AML-193 (cell line): ENCODE measurements around the gene SULF2.
A peak's percentile ranks its signal among the peaks of the same experiment; 100 is the strongest.

Source experiments
- DNase-seq, 2 experiments: peaks; one replicate each; lab custom pipeline; 2025; lab: John Stamatoyannopoulos, UW

SULF2 gene

GRCh38 chr20:47708953-47709833, 76.1 kb downstream of the SULF2 start:
- DNase-seq = no peak

DNA sequence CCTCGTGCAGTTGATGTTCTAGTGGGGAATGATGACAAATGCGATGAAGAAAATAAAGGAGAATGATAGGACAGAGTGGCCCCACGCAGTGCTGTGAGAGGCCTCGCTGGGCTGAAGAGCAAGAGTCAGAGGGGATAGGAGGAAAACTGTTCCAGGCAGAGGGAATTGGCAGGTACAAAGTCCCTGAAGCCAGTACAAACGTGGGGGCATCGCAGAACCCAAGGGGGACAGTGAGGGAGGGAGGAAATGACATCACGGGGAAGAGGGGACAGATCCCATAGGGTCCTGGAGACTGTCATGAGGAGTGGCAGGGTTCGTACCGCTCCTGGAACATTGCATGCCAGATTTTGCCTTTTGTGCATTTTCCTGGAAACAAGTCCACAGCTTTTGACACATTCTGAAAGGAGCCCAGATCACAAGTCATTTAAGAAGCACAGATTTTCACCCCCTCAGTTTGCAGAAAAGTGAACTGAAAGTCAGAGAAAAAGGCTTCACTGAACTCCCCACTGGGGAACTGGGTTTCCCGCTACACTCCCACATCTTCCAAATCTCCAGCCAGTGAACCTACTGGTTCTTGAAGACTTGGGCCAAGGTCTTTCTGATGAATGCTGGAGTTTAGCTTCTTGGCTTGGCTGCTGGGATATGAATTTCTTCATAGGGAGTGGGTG, 77.0 kb downstream of the SULF2 start:
- DNase-seq = no peak

DNA sequence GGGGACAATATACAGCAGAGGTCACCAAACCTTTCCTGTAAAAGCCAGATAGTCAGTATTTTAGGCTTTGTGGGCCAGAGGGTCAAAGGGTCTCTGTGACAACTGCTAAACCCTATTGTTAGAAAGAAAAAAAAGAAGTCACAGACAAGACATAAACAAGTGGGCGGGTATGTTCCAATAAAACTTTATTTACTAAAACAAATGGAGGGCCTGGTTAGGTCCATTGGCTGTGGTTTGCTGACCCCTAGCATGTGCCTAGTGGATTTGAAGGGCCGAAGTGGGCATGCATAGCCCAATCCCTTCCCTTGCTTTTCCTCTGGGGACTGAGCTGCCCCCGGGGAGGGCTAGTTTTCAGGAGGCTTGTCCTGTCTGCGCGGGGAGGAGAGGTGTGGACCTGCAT, 78.9 kb downstream of the SULF2 start:
- DNase-seq = no peak

GRCh38 chr20:47705497-47705856, 79.8 kb downstream of the SULF2 start:
- DNase-seq = no peak

DNA sequence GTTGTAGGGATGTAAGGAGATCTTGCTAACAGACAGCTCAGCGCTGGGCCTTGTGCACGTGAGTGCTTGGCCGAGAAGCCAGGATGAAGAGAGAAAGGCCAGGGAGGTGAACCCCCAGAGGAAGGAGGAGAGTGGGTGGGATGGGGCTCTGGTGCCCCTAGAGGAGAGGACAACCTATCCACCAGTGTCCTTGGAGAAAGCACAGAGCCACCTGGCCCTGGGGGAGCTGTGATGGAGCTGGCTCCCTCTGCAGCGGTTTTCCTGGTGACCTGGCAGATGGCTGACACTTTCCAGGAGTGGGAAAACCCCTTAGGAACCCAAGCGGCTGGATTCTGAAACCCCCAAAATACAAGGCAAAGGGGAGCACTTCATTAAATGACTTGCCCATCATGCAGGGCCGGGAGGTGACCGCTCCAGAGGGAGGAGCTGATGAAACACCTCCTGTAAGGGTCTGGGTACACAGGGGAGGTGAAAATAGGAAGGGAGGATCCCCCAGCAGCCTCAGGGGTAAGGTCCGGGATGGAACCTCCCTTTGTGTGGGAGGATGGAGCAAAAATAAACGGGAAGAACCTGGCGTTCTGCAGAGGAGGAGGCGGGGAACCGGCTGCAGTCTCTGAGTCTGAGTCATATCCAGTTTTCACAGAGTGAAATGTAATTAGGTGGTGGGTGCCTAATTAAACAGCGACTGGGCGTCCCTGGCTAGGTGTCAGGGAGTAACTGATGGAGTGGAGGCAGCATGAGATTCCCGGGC, 80.4 kb downstream of the SULF2 start:
- no peak for DNase-seq

GRCh38 chr20:47703748-47704147, 81.5 kb downstream of the SULF2 start:
- no peak for DNase-seq

GRCh38 chr20:47701612-47702011, 83.7 kb downstream of the SULF2 start:
- DNase-seq = no peak

DNA sequence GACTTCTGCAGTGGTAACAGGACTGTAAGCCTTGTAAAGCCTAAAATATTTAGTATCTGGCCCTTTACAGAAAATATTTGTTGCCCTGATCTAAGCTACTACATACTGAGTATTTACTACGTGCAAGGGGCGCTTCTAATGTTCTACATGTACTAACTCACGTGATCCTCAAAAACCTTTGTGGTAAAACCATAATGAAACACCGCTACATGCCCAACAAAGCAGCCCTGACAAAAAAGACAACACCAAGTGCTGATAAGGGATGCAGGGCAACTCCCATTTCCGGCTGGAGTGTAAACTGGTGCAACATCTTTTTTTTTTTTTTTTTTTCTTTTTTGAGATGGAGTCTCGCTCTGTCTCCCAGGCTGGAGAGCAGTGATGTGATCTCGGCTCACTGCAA, 85.0 kb downstream of the SULF2 start:
- DNase-seq = no peak

DNA sequence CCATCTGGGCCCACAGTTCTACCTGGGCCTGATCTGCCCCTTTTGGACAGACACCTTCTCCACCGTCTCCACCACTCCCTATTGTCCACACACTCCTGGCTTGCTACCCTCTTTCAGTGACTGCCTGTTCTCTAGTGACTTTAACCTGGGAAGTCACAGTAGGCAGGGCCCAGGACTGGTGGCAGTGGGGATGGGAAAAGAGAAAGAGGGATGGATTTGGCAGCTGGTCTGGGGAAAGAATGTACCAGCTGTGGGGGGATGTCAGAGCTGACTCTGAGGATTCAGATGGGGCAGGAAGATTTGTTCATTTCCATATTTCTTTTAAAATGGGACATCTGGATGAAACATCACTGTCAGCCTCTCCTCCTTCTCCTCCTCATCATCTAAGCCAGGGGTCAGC, 85.5 kb downstream of the SULF2 start:
- no peak for DNase-seq

- DNase-seq = no peak
Measured at GRCh38 chr20:47698142-47698541, 87.1 kb downstream of the SULF2 start.

DNA sequence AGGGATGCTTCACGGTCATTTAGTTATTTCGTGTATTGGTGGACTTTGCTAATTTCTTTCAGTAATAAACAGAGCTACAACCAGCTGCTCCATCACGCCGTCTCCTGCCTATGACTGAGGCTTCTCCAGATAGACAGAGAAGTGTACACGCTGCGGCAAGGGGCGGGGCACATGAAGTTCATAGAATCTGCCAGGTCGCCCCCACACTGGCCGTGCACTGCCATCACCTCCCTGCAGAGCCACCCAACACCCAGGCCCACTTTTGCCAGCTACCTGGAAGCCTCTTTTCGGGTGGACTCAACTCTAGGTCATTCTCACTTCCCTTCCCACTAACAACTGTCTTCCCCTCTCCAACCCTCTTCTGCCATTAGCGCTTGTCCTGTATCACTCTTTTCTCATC, 88.4 kb downstream of the SULF2 start:
- no peak for DNase-seq

DNA sequence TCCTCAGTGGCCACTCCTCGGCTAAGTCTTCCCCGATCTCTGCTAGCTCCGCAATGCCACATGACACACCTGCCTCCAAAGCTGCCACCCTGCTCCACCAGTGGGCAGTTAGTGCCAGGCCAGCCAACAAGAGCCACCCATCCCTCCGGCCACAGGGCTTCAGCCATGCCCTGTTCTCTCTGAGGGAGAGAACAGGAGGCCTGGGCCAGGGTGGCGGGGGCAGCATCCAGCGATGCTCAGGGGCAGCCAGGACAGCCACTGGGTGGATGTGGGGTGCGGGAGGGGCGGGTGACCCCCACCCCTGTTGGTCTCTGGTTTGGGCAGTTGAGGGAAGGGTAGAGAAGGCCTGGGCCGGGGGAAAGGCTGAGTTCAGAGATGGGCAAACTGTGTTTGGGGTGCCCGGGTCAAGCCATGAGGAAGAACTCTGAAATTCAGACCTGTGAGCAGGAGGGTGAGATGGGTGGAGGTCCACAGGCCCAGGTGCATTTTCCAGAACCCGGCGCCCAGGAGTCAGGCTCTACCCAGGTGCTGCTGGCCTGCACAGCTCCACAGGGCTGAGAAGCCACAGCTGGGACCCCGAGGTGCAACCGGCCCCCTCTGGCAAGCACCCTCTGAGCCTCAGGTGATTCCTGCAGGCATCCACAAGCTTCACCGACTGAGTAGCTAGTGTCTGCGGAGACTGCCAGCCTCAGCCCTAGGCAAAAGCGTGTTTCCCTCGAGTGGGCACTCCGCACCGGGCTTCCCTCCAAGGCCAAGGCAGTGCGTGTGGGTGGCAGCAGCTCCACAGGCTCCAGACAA, 91.1 kb downstream of the SULF2 start:
- DNase-seq = no peak

GRCh38 chr20:47691625-47692024, 93.7 kb downstream of the SULF2 start:
- peak; percentile 24 to 40 for DNase-seq

- DNase-seq = no peak
Measured at GRCh38 chr20:47689731-47690130, 95.5 kb downstream of the SULF2 start.

GRCh38 chr20:47688385-47689381, 96.6 kb downstream of the SULF2 start:
- no peak for DNase-seq

DNA sequence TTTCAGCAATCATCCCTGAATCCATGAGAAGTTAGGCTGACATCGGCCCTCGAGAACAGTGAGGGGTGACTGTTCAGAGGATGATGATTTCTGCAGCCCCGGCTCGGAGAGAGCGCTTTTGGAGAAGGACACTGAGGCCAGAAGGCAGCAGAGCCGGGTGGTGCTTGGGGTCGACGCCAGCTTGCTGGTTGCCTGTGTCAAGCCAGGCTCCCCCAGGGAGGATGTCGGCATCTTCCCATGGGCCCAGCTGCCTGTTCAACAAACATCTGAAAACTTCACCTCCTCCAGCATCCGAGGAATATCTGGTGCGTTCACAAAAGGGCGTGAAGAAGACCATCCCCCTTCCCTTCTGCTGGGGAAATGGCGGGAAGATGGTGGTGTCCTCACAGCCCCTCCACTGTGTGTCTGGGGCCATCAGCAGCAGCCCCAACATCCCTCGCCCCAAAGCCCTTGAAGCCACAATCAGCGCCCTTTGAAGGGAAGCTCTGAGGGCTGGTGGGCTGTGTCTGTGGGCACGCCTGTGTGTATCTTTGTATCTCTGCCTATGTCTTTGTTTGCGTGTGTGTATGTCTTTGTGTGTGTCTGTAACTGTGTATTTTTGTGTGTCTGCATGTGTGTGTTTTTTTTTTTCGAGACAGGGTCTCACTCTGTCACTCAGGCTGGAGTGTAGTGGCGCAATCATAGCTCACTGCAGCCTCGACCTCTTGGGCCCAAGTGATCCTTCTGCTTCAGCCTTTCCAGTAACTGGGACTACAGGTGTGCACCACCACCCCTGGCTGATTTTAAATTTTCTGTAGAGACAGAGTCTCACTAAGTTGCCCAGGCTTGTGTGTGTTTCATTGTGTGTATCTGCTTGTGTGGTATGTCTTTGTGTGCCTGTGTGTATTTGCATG, 97.9 kb downstream of the SULF2 start:
- DNase-seq = no peak

- no peak for DNase-seq
Measured at GRCh38 chr20:47686545-47686944, 98.7 kb downstream of the SULF2 start.

- no peak for DNase-seq
Measured at GRCh38 chr20:47684306-47685080, 100.8 kb downstream of the SULF2 start.

- no peak for DNase-seq
Measured at GRCh38 chr20:47682916-47683315, 102.4 kb downstream of the SULF2 start.
